Fibroblast of skin of left quadriceps (primary cell): ENCODE measurements around the gene TAS2R19.

Source experiments
- DNase-seq, 2 experiments: peaks; one replicate each; pipeline ENCODE4 v3.0.0-alpha.2; 2013; ENCODE audit warnings: low read depth in 2 of 2

Gene TAS2R19

DNA sequence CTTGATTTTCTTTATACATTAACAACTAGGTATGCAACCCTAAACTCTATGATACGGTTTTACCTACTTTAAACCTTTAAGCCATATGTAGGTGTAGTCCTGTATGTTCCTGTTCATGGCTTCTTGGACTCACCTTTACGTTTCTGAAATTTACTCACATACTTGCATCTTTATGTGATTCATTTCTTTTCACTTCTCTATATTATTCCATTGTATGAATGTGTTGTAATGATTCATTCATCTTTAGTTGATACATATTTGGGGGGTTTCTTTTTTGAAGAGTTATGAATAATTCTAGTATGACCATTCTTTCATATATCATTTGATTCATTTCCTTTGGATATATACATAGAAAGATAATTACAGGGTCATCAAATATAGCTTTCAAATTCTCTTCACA is 33.3 kb downstream of the TAS2R19 start:
- no peak for DNase-seq

DNA sequence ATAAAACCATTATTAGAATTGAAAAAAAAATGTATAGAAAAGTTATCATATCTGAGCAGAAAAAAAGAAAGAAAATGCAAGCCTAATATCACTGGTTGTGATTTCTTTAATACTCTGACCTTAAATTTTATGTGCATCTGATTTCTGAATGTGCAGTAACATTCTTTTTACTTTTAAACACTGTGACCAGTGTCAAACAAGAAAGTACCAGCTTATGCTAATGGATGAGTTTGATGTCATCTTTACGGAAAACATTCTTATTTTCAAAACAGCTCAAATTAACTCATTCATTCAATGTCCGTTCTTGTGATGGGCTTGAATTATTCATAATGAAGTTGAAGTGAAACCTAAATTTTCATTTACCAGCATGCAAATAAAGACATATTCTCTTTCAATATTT is 35.6 kb downstream of the TAS2R19 start, which contains the start of gene TAS2R50:
TAS2R50 (minus strand) TSS at position 101 of the 400 bp plus-strand sequence; CDS start at position 49, 52 bp downstream.
- no peak for DNase-seq

DNA sequence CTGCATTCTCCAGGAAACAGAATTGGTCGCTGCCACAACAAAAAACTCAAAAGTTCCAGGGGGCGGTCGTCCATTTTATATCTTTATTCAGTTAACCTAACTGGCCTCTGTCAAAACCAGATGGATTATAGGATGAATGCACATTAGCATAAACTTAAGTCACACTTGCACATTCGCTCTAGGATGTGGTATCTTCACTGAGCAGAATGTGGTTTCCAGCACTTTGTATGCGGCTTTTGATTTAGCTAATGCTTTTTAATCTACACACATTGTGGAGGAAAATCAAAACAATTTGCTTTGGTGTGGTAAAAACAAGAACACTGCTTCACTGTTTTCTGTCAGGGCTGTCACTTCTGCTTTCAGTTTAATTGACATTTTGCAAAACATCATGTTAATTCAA is 40.2 kb downstream of the TAS2R19 start:
- DNase-seq: no peak

DNA sequence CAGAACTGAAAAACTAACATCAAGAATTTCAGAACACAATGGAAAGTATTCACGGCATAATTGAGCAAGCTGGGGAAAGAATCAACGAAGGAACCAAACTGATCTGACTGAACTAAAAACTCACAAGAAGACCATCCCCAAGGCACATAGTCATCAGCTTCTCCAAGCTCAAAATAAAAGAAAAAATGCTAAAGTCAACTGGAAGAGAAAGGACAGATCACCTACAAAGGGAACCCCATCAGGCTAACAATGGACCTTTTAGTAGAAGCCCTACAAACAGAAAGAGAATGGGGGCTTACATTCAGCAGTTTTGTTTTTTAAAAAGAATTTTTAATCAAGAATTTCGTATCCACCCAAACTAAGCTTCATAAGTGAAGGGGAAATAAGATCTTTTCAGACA is 47.5 kb downstream of the TAS2R19 start:
- DNase-seq: no peak
